ENCODE data around the gene TM7SF2.

GRCh38 chr11:65066315-65066714, 45.4 kb upstream of the TM7SF2 start:
- TF ChIP-seq EZH2phosphoT487 (IDR thresholded peaks at IDR 0.05; ENCODE audit: borderline replicate concordance, low read length), result no peak
- TF ChIP-seq, protein P1, sequence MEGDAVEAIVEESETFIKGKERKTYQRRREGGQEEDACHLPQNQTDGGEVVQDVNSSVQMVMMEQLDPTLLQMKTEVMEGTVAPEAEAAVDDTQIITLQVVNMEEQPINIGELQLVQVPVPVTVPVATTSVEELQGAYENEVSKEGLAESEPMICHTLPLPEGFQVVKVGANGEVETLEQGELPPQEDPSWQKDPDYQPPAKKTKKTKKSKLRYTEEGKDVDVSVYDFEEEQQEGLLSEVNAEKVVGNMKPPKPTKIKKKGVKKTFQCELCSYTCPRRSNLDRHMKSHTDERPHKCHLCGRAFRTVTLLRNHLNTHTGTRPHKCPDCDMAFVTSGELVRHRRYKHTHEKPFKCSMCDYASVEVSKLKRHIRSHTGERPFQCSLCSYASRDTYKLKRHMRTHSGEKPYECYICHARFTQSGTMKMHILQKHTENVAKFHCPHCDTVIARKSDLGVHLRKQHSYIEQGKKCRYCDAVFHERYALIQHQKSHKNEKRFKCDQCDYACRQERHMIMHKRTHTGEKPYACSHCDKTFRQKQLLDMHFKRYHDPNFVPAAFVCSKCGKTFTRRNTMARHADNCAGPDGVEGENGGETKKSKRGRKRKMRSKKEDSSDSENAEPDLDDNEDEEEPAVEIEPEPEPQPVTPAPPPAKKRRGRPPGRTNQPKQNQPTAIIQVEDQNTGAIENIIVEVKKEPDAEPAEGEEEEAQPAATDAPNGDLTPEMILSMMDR (IDR thresholded peaks at IDR 0.05; ENCODE audit: low read depth, low read length, poor library complexity, severe bottlenecking), result no peak

All from DOHH2 (cell line).